Measurements from ENCODE around the gene FLT4.

The FLT4 gene

GRCh38 chr5:180558232-180558631, 91.2 kb downstream of the FLT4 start:
- H3K4me2 ChIP-seq (ENCODE audit: low read length) = no peak overlapping the region
- H3K27ac ChIP-seq (ENCODE audit: low read depth, low read length, poor library complexity, severe bottlenecking) = no peak overlapping the region
- no peak overlapping the region for H3K9ac ChIP-seq (ENCODE audit: low read length)
- no peaks in the 10 kb centered on the region for H3K9me3 ChIP-seq (ENCODE audit: low read length)
- peaks cover 10% of the 10 kb centered on the region; the same call in 1 of the 2 replicates for H3K79me2 ChIP-seq (ENCODE audit: insufficient read depth, low read length)
- no peak for TF ChIP-seq EZH2 (IDR thresholded peaks at IDR 0.05; ENCODE audit: borderline replicate concordance, low read length)
- TF ChIP-seq CTCF (IDR thresholded peaks at IDR 0.05; ENCODE audit: low read length) = no peak
- peaks cover 63% of the 10 kb centered on the region for H3K36me3 ChIP-seq (ENCODE audit: insufficient read depth, low read length)
- H3K9me2 ChIP-seq (ENCODE audit: low read depth, low read length) = no peaks in the 10 kb centered on the region
- H4K20me1 ChIP-seq (ENCODE audit: insufficient read depth, low read length) = no peaks in the 10 kb centered on the region
- H2AFZ ChIP-seq (ENCODE audit: low read length) = no peak overlapping the region
- no peaks in the 10 kb centered on the region for H3K27me3 ChIP-seq (ENCODE audit: insufficient read depth, low read length)
- H3K4me3 ChIP-seq (ENCODE audit: low read depth, low read length, poor library complexity, severe bottlenecking) = no peak overlapping the region
- no peaks in the 10 kb centered on the region for H3K4me1 ChIP-seq (ENCODE audit: insufficient read depth, low read length, severe bottlenecking)
- H3F3A ChIP-seq (ENCODE audit: insufficient read depth, low read length) = no peaks in the 10 kb centered on the region

- H4K20me1 ChIP-seq (ENCODE audit: insufficient read depth, low read length) = no peaks in the 10 kb centered on the region
- peaks cover 10% of the 10 kb centered on the region; the same call in 1 of the 2 replicates for H3K79me2 ChIP-seq (ENCODE audit: insufficient read depth, low read length)
- no peak overlapping the region for H3K4me2 ChIP-seq (ENCODE audit: low read length)
- peaks cover 67% of the 10 kb centered on the region for H3K36me3 ChIP-seq (ENCODE audit: insufficient read depth, low read length)
- H3K4me1 ChIP-seq (ENCODE audit: insufficient read depth, low read length, severe bottlenecking) = no peaks in the 10 kb centered on the region
- H3K4me3 ChIP-seq (ENCODE audit: low read depth, low read length, poor library complexity, severe bottlenecking) = no peak overlapping the region
- no peak overlapping the region for H3K9ac ChIP-seq (ENCODE audit: low read length)
- no peak overlapping the region for H2AFZ ChIP-seq (ENCODE audit: low read length)
- no peak overlapping the region for H3K27ac ChIP-seq (ENCODE audit: low read depth, low read length, poor library complexity, severe bottlenecking)
- TF ChIP-seq EZH2 (IDR thresholded peaks at IDR 0.05; ENCODE audit: borderline replicate concordance, low read length) (no peak), CTCF (IDR thresholded peaks at IDR 0.05; ENCODE audit: low read length) (no peak)
- no peaks in the 10 kb centered on the region for H3K9me2 ChIP-seq (ENCODE audit: low read depth, low read length)
- H3K27me3 ChIP-seq (ENCODE audit: insufficient read depth, low read length) = no peaks in the 10 kb centered on the region
- H3F3A ChIP-seq (ENCODE audit: insufficient read depth, low read length) = no peaks in the 10 kb centered on the region
- H3K9me3 ChIP-seq (ENCODE audit: low read length) = no peaks in the 10 kb centered on the region
Observed at GRCh38 chr5:180557217-180557809, 92.1 kb downstream of the FLT4 start.

GRCh38 chr5:180555168-180555921, 94.1 kb downstream of the FLT4 start:
- H3K79me2 ChIP-seq (ENCODE audit: insufficient read depth, low read length) = peaks cover 10% of the 10 kb centered on the region; the same call in 1 of the 2 replicates
- no peak overlapping the region for H3K27ac ChIP-seq (ENCODE audit: low read depth, low read length, poor library complexity, severe bottlenecking)

More at GRCh38 chr5:180555168-180555921, 94.1 kb downstream of the FLT4 start:
- Histone ChIP-seq H4K20me1 (ENCODE audit: insufficient read depth, low read length) (no peaks in the 10 kb centered on the region), H3K9me2 (ENCODE audit: low read depth, low read length) (no peaks in the 10 kb centered on the region), H3F3A (ENCODE audit: insufficient read depth, low read length) (no peaks in the 10 kb centered on the region), H3K27me3 (ENCODE audit: insufficient read depth, low read length) (no peaks in the 10 kb centered on the region), H3K9me3 (ENCODE audit: low read length) (no peaks in the 10 kb centered on the region), H2AFZ (ENCODE audit: low read length) (no peak overlapping the region), H3K4me2 (ENCODE audit: low read length) (no peak overlapping the region), H3K4me3 (ENCODE audit: low read depth, low read length, poor library complexity, severe bottlenecking) (no peak overlapping the region), H3K9ac (ENCODE audit: low read length) (no peak overlapping the region), H3K4me1 (ENCODE audit: insufficient read depth, low read length, severe bottlenecking) (no peaks in the 10 kb centered on the region), H3K36me3 (ENCODE audit: insufficient read depth, low read length) (peaks cover 74% of the 10 kb centered on the region)
- TF ChIP-seq EZH2 (IDR thresholded peaks at IDR 0.05; ENCODE audit: borderline replicate concordance, low read length) (no peak), CTCF (IDR thresholded peaks at IDR 0.05; ENCODE audit: low read length) (no peak)
